ENCODE data around the gene DUSP15.
"Not testable (repeated sequence)": the region's sequence is repeated elsewhere in the genome, so short reads cannot be mapped to it uniquely, and the experiment has no call there.

The DUSP15 gene

GRCh38 chr20:31835554-31835953 is 34.8 kb downstream of the DUSP15 start:
- TF ChIP-seq ZFX (IDR thresholded peaks at IDR 0.05): no peak
- no peak overlapping the region for H3K27ac ChIP-seq

GRCh38 chr20:31833931-31834521 is 36.3 kb downstream of the DUSP15 start:
- no peak for TF ChIP-seq CTCF (conservative IDR thresholded peaks at IDR 0.05)
- TF ChIP-seq ZFX (IDR thresholded peaks at IDR 0.05): no peak
- no peak overlapping the region for H3K27ac ChIP-seq

- H3K27ac ChIP-seq: no peak overlapping the region
- TF ChIP-seq CTCF (conservative IDR thresholded peaks at IDR 0.05): peak; percentile 92
- TF ChIP-seq ZFX (IDR thresholded peaks at IDR 0.05): no peak
These were observed 37.0 kb downstream of the DUSP15 start for GRCh38 chr20:31833130-31833930.

GRCh38 chr20:31831771-31832306 is 38.5 kb downstream of the DUSP15 start:
- TF ChIP-seq ZFX (IDR thresholded peaks at IDR 0.05) (no peak), CTCF (conservative IDR thresholded peaks at IDR 0.05) (no peak)
- H3K27ac ChIP-seq: no peak overlapping the region

GRCh38 chr20:31831211-31831610 is 39.1 kb downstream of the DUSP15 start:
- no peak for TF ChIP-seq ZFX (IDR thresholded peaks at IDR 0.05)
- TF ChIP-seq CTCF (conservative IDR thresholded peaks at IDR 0.05): no peak

GRCh38 chr20:31830406-31830981 is 39.8 kb downstream of the DUSP15 start:
- H3K27ac ChIP-seq: no peak overlapping the region
- TF ChIP-seq CTCF (conservative IDR thresholded peaks at IDR 0.05) (no peak), ZFX (IDR thresholded peaks at IDR 0.05) (no peak)

More at GRCh38 chr20:31831211-31831610, 39.1 kb downstream of the DUSP15 start:
- no peak overlapping the region for H3K27ac ChIP-seq

GRCh38 chr20:31829731-31830130 is 40.6 kb downstream of the DUSP15 start:
- no peak for TF ChIP-seq CTCF (conservative IDR thresholded peaks at IDR 0.05)
- TF ChIP-seq ZFX (IDR thresholded peaks at IDR 0.05): no peak
- H3K27ac ChIP-seq: no peak overlapping the region

- not testable (repeated sequence) for H3K27ac ChIP-seq
These were observed 42.3 kb downstream of the DUSP15 start for GRCh38 chr20:31828016-31828415.

Data from C4-2B (cell line).